GM23338 (cell line): Measurements from ENCODE around the gene BICRA.

Source experiments
- EZH2 ChIP-seq: fragments of 200-600 bp; sonication (generic); IDR thresholded peaks from one replicate; pipeline ENCODE4 v1.8.0; 2017; ENCODE audit warnings: antibody characterized with exemption, mild to moderate bottlenecking, low read depth; ENCODE audit not compliant: unreplicated experiment
- EZH2phosphoT487 ChIP-seq: fragments of 200-600 bp; sonication (generic); IDR thresholded peaks from one replicate; pipeline ENCODE4 v1.8.1; 2018; ENCODE audit warnings: antibody characterized with exemption; ENCODE audit not compliant: unreplicated experiment
- JUNB ChIP-seq: IDR thresholded peaks from one replicate; pipeline ENCODE4 v1.6.1; 2016; ENCODE audit warnings: antibody characterized with exemption; ENCODE audit not compliant: unreplicated experiment
- POLR2AphosphoS5 ChIP-seq: IDR thresholded peaks from 2 replicates; pipeline ENCODE4 v1.6.1; 2016; ENCODE audit warnings: antibody characterized with exemption, low read depth
- TF ChIP-seq, protein P1 (sequence below): IDR thresholded peaks from one replicate; pipeline ENCODE4 v1.6.1; 2018; ENCODE audit warnings: antibody characterized with exemption; ENCODE audit not compliant: unreplicated experiment
- TF ChIP-seq, protein P2 (sequence below), 2 experiments: fragments of 200-600 bp in 1 of 2; sonication (generic) in 1 of 2; conservative IDR thresholded peaks; 2 replicates each; pipeline versions ENCODE4 v1.5.1 to v1.6.1; 2016 to 2017; ENCODE audit warnings: antibody characterized with exemption in 2 of 2, low read depth in 2 of 2, mild to moderate bottlenecking in 2 of 2, moderate library complexity in 1 of 2

DNA sequence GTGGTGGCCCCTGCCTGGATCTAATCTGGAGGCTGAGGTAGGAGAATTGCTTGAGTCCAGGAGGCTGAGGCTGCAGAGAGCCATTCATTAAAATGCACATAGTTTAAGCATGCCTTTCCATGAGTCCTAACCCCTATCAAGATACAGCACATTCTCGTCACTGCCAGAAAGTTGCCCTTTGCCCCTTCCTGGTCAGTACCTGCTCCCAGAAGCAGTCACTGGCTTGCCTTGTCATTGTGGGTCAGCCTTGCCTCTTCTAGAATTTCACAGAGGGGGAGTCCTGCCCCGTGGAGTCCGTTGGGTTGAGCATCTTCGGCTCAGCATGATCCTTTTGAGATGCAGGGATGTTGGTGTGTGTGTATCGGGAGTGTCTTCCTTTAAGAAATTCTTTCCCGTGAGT, 10.8 kb downstream of the BICRA start:
- TF ChIP-seq EZH2phosphoT487 (no peak), POLR2AphosphoS5 (no peak), EZH2 (no peak), JUNB (no peak)
- TF ChIP-seq, protein P1, sequence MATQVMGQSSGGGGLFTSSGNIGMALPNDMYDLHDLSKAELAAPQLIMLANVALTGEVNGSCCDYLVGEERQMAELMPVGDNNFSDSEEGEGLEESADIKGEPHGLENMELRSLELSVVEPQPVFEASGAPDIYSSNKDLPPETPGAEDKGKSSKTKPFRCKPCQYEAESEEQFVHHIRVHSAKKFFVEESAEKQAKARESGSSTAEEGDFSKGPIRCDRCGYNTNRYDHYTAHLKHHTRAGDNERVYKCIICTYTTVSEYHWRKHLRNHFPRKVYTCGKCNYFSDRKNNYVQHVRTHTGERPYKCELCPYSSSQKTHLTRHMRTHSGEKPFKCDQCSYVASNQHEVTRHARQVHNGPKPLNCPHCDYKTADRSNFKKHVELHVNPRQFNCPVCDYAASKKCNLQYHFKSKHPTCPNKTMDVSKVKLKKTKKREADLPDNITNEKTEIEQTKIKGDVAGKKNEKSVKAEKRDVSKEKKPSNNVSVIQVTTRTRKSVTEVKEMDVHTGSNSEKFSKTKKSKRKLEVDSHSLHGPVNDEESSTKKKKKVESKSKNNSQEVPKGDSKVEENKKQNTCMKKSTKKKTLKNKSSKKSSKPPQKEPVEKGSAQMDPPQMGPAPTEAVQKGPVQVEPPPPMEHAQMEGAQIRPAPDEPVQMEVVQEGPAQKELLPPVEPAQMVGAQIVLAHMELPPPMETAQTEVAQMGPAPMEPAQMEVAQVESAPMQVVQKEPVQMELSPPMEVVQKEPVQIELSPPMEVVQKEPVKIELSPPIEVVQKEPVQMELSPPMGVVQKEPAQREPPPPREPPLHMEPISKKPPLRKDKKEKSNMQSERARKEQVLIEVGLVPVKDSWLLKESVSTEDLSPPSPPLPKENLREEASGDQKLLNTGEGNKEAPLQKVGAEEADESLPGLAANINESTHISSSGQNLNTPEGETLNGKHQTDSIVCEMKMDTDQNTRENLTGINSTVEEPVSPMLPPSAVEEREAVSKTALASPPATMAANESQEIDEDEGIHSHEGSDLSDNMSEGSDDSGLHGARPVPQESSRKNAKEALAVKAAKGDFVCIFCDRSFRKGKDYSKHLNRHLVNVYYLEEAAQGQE = no peak
- TF ChIP-seq, protein P2, sequence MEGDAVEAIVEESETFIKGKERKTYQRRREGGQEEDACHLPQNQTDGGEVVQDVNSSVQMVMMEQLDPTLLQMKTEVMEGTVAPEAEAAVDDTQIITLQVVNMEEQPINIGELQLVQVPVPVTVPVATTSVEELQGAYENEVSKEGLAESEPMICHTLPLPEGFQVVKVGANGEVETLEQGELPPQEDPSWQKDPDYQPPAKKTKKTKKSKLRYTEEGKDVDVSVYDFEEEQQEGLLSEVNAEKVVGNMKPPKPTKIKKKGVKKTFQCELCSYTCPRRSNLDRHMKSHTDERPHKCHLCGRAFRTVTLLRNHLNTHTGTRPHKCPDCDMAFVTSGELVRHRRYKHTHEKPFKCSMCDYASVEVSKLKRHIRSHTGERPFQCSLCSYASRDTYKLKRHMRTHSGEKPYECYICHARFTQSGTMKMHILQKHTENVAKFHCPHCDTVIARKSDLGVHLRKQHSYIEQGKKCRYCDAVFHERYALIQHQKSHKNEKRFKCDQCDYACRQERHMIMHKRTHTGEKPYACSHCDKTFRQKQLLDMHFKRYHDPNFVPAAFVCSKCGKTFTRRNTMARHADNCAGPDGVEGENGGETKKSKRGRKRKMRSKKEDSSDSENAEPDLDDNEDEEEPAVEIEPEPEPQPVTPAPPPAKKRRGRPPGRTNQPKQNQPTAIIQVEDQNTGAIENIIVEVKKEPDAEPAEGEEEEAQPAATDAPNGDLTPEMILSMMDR (conservative IDR thresholded peaks at IDR 0.05; ENCODE audit: low read depth in 2 of 2) = no peak
